Pancreas (tissue), 10 donors: ENCODE data around the gene MVB12A. TPM values are rescaled to one million over a fixed set of nuclear protein-coding genes. Genes with fewer than 3 reads are reported as not detected.

Experiments used
- ATAC-seq, 4 donors: fragments of 200-7000 bp; cut with Tn5 transposase; one replicate each; pipeline versions ENCODE4 v1.8.0 to v1.9.1; 2020; ENCODE audit warnings: mild to moderate bottlenecking in 4 of 4, moderate library complexity in 4 of 4
- DNase-seq, 6 donors: peaks; one replicate each; pipeline ENCODE4 v3.0.0-alpha.2; 2020
- FAIRE-seq: peaks from 2 replicates; lab custom pipeline; 2012; peaks lifted over from hg19 to GRCh38; lab: Jason Lieb, UNC
- H3K27ac ChIP-seq, 4 donors: fragments of 200-600 bp; sonication (generic); 1 replicate in 3 of 4; 2 replicates in 1 of 4; pipeline versions ENCODE4 v1.5.0 to v1.8.0; 2020
- H3K27me3 ChIP-seq, 4 donors: fragments of 200-600 bp; one replicate each; pipeline ENCODE4 v1.8.0; 2021
- H3K36me3 ChIP-seq, 3 donors: fragments of 200-600 bp; sonication (generic) in 1 of 3; one replicate each; pipeline versions ENCODE4 v1.5.0 to v1.8.0; 2020 to 2021
- H3K4me1 ChIP-seq, 3 donors: fragments of 200-600 bp; one replicate each; pipeline ENCODE4 v1.8.0; 2021
- H3K4me3 ChIP-seq, 4 donors: fragments of 200-600 bp; sonication (generic) in 2 of 4; one replicate each; pipeline versions ENCODE4 v1.5.0 to v1.8.0; 2020 to 2021
- H3K9me3 ChIP-seq, 4 donors: fragments of 200-600 bp; one replicate each; pipeline ENCODE4 v1.8.0; 2021
- WGBS, 2 donors: extraction: QIAGEN DNeasy Blood & Tissue Kit; methylation state at CpG; one replicate each; pipeline ENCODE4 v1.1.7; 2013; 5-methylcytosine and 5-hydroxymethylcytosine counted together
- intact Hi-C, 3 donors: fragments of 100-400 bp; cut with DNase I; formaldehyde crosslinking; loops; one replicate each; pipeline versions ENCODE4 v1.11.1 to v1.14.2; 2022
- polyA plus RNA-seq, 2 donors: library from polyadenylated mRNA; stranded (reverse); fragments of 200-250 nt; gene quantifications; one replicate each; pipeline ENCODE4 v1.2.3, GENCODE V29; 2013
- total RNA-seq, 6 donors: library from RNA; stranded (reverse); fragmentation: NEBNext Ultra II Directional in 4 of 6; extraction: Animal tissue kit (Norgen Biotek cat#: 25700) in 4 of 6; gene quantifications; one replicate each; pipeline versions ENCODE4 v1.2.1 to v1.2.4, GENCODE V29; 2021 to 2023
- TF ChIP-seq, protein P1 (sequence below), 4 donors: fragments of 200-600 bp; sonication (generic) in 3 of 4; IDR thresholded peaks; one replicate each; pipeline versions ENCODE4 v1.5.0 to v1.8.0; 2021; ENCODE audit warnings: antibody characterized with exemption in 4 of 4
- donor health status: healthy with polysubstance abuse.
- donor health status: DM: no; HTN: no; CAD: no; lungs with moderate emphysema.
- donor health status: DM: no; HTN: no; CAD: no.
- donor health status: control.
- donor health status: control.
- donor health status: Bipolar disorder and iron deficiency.
- donor health status: DM: yes; HTN: yes; CAD: no.
- donor health status: DM: no; HTN: no; CAD: no.
- donor health status: DM: no; HTN: no; CAD: no.
- donor health status: DM: yes; HTN: yes; CAD: no.

Gene MVB12A
- total and polyA plus RNA-seq, 8 donors: 20.6 to 58.7 (median 25.4) TPM

DNA sequence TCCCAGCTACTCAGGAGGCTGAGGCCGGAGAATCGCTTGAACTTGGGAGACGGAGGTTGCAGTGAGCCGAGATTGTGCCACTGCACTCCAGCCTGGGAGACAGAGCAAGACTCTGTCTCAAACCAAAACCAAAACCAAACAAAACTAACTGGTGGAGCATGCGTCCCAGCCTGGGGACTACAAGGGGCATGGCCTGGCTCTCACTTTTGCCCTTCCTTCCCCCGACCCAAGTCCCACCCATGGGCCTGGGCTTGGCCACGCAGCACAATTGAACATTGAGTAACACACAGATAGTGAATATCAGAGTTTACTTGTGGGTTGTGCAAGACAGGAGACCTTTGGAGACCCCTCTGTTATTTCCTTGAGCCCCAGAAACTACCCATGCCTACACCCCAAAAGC is 15.4 kb downstream of the MVB12A start:
- DNase-seq (no peak), FAIRE-seq (no peak), ATAC-seq (no peak)
- H3K27me3 ChIP-seq: no peaks in the 10 kb centered on the region
- no peaks in the 10 kb centered on the region for H3K4me1 ChIP-seq
- 87 to 89% methylated on average over 7 of the region's 7 CpGs for WGBS, 2 donors
- no peaks in the 10 kb centered on the region for H3K36me3 ChIP-seq
- H3K9me3 ChIP-seq: no peaks in the 10 kb centered on the region
- H3K27ac ChIP-seq: no peak overlapping the region
- no peak overlapping the region for H3K4me3 ChIP-seq
- TF ChIP-seq, protein P1, sequence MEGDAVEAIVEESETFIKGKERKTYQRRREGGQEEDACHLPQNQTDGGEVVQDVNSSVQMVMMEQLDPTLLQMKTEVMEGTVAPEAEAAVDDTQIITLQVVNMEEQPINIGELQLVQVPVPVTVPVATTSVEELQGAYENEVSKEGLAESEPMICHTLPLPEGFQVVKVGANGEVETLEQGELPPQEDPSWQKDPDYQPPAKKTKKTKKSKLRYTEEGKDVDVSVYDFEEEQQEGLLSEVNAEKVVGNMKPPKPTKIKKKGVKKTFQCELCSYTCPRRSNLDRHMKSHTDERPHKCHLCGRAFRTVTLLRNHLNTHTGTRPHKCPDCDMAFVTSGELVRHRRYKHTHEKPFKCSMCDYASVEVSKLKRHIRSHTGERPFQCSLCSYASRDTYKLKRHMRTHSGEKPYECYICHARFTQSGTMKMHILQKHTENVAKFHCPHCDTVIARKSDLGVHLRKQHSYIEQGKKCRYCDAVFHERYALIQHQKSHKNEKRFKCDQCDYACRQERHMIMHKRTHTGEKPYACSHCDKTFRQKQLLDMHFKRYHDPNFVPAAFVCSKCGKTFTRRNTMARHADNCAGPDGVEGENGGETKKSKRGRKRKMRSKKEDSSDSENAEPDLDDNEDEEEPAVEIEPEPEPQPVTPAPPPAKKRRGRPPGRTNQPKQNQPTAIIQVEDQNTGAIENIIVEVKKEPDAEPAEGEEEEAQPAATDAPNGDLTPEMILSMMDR (IDR thresholded peaks at IDR 0.05): no peak
- intact Hi-C loops: no loop called here

DNA sequence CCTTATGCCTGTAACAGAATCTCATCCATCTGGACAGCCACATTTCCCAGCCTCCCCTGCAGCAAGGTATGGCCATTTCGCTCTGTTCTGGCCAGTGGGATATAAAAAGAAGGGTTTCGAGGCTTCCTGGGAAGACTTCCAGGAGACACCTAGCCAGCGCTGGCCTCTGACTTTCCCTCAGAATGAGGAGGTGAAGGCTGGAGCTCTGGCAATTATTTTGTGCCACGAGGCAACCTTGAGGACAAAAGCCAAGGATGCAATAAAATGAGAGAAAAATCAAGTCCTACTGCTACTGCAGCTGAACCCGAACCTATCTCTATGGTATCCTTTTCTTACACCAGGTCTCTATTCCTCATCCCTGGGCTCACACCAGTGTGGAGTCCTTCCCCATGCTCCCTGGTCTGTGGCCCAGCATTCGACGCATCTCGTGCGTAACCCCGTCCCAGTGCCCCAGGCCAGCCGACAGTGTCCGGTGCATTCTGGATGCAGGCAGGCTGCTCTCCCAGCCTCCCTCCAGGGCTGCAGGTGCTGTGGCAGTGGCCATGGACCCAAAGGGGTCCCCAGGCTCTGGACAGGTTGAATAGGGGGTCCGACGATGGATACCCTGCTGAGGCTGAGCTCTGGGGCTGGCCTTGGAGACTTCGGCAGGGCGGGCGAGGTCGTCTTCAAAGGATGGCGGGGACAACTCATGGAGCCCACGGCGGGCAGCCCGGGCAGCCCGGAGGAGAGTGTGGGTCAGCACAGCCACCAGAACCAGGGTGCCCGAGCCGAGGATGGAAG is 16.4 kb downstream of the MVB12A start:
- Histone ChIP-seq H3K4me1 (no peaks in the 10 kb centered on the region), H3K9me3 (no peaks in the 10 kb centered on the region), H3K27me3 (no peaks in the 10 kb centered on the region), H3K4me3 (no peak overlapping the region), H3K27ac (no peak overlapping the region), H3K36me3 (no peaks in the 10 kb centered on the region)
- FAIRE-seq: no peak
- intact Hi-C loops: no loop called here
- WGBS, 2 donors: 95 to 97% methylated on average over 25 of the region's 25 CpGs
- DNase-seq: peak in 1 of 6 donors; percentile 44
- no peak for ATAC-seq
- TF ChIP-seq, protein P1 (IDR thresholded peaks at IDR 0.05): no peak

DNA sequence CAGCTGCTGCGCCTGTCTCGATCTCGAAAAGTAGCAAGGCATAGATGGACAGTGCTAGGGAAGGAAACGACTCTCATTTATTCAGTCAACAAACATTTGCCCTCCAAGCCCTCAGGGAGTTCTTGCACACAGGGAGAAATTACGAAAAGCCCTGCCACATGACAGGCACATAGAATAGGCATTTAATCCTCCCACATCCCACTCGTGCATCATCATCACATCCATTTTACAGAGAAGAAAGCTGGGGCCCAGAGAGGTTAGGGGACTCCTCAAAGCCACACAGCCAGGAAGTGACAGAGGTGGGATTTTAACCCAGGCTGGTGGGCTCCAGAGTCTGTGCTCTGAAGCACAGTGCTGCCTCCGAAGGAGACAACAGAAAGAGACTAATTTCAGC is 17.0 kb downstream of the MVB12A start:
- Histone ChIP-seq H3K36me3 (no peaks in the 10 kb centered on the region), H3K4me3 (no peak overlapping the region), H3K27me3 (no peaks in the 10 kb centered on the region), H3K9me3 (no peaks in the 10 kb centered on the region), H3K4me1 (no peaks in the 10 kb centered on the region), H3K27ac (no peak overlapping the region)
- TF ChIP-seq, protein P1 (IDR thresholded peaks at IDR 0.05): no peak
- 73 to 80% methylated on average over 7 of the region's 7 CpGs for WGBS, 2 donors
- intact Hi-C loops: no loop called here
- FAIRE-seq: no peak
- no peak for DNase-seq
- ATAC-seq: no peak

DNA sequence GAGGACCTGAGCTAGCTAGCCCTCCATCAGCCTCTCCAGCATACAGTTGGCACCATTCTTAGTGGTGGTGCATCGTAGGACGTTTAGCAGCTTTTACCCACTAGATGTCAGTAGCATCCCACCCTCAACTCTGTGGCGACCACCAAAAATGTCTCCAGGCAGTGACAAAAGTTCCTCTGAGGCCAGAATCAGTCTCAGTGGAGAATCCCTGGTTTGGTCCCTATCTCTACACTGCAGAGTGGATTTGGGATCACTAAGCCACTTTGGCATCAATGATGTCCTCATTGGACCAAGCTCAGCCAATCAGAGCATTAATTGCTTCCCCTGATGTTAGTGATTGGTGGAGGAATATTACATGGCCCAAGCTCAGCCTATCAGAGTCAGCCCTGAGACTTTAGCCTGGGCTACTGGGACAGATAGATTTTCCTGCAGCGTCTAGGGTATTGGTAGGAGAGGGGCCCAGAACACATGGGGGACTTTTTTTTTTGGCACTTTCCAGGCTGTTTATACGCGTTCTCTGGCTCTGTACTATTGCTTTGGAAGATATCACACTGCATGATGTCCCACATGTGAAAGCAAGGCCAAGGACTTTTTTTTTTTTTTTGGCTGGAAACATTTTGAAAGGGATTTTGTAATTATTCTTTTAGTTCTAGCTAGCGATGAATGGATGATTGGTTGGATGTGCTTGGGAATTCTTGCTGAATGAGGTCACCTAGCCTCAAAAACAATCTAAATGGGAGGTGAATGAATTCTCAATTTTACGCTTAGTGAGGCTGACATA is 21.6 kb downstream of the MVB12A start:
- Histone ChIP-seq H3K36me3 (no peaks in the 10 kb centered on the region), H3K4me3 (no peak overlapping the region), H3K27ac (no peak overlapping the region), H3K27me3 (no peaks in the 10 kb centered on the region), H3K4me1 (no peaks in the 10 kb centered on the region), H3K9me3 (no peaks in the 10 kb centered on the region)
- WGBS, 2 donors: 63 to 67% methylated on average over 8 of the region's 8 CpGs
- no peak for FAIRE-seq
- ATAC-seq: peak in 3 of 4 donors; percentile 56 to 86 (median 66)
- TF ChIP-seq, protein P1 (IDR thresholded peaks at IDR 0.05): no peak
- no peak for DNase-seq
- intact Hi-C loops: no loop called here
